GM18519 (cell line): ENCODE results near the gene SSTR5.
"Not testable (repeated sequence)": the region's sequence is repeated elsewhere in the genome, so short reads cannot be mapped to it uniquely, and the experiment has no call there.

Experiments used
- ATAC-seq: cut with Tn5 transposase; IDR thresholded peaks from one replicate; pipeline ENCODE4 v1.9.1; 2021; ENCODE audit warnings: mild to moderate bottlenecking, moderate library complexity; ENCODE audit not compliant: unreplicated experiment, low FRiP score

SSTR5 gene

DNA sequence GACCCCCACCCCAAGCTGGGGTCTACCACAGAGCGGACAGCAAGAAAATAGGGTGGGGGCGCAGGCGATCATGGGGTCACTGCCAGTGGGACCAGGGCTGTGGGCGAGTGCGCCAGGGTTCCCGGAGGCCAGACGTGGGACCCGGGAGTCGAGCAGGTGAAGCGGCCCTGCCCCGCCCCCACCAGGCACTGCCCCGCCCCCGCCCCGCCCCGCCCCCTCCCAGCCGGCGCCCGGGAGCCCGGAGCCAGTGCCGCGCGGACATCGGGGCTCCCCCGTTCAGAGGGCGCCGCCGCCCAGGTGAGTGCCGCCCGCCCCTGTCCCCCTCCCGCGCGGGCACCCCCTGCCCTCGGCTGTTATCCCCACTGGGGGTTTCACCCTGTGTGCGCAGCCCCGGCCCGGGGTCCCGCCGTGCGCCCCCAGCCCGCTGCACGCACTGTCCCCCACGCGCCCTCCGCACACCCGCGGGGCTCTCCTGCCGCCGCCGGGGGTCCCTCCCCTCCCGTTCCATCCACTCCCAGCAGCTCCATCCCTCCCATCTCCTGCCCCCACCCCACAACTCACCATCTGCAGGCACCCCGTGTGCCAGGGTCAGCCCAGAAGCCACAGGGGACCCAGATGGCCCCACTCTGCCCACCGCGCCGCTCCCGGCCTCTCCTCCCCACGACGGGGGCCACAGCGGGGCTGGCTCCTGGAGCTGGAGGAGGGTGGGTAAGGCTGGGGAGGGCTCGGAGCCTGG lies at the start of gene SSTR5:
Gene SSTR5 (plus strand): TSS at position 222 of the 736 bp plus-strand sequence. CDS start 6,122 bp downstream, outside the sequence.
- no peak for ATAC-seq

DNA sequence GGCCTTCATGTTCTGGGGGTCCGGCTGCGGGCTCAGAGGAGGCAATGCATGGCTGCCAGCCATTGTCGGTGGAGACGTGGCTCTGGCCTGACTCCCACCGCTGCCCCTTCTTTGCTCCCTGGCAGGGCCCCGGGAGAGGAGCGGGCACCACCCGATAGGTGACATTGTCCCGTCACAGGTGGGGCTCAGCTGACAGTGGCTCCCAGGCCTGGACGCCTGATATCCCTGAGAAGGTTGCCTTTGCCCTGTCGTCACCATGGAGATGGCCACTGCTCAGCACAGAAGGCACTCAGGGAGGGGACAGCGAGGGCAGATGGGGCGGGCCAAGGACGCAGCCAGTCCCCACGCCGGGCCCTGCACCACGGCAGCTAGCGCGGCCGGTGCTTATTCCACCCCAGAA lies 48.4 kb upstream of the SSTR5 start:
- ATAC-seq = no peak

DNA sequence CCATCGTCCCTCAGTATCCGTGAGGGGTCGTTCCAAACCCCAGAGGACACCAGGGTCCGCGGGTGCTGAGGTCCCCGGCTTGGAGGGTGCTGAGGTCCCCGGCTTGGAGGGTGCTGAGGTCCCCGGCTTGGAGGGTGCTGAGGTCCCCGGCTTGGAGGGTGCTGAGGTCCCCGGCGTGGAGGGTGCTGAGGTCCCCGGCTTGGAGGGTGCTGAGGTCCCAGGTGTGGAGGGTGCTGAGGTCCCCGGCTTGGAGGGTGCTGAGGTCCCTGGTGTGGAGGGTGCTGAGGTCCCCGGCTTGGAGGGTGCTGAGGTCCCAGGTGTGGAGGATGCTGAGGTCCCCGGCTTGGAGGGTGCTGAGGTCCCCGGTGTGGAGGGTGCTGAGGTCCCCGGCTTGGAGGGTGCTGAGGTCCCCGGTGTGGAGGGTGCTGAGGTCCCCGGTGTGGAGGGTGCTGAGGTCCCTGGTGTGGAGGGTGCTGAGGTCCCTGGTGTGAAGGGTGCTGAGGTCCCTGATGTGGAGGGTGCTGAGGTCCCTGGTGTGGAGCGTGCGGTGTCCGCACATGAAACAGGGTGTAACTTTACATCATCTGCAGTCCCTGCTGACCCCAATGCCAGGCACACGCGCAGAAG lies 47.3 kb upstream of the SSTR5 start:
- not testable (repeated sequence) for ATAC-seq

DNA sequence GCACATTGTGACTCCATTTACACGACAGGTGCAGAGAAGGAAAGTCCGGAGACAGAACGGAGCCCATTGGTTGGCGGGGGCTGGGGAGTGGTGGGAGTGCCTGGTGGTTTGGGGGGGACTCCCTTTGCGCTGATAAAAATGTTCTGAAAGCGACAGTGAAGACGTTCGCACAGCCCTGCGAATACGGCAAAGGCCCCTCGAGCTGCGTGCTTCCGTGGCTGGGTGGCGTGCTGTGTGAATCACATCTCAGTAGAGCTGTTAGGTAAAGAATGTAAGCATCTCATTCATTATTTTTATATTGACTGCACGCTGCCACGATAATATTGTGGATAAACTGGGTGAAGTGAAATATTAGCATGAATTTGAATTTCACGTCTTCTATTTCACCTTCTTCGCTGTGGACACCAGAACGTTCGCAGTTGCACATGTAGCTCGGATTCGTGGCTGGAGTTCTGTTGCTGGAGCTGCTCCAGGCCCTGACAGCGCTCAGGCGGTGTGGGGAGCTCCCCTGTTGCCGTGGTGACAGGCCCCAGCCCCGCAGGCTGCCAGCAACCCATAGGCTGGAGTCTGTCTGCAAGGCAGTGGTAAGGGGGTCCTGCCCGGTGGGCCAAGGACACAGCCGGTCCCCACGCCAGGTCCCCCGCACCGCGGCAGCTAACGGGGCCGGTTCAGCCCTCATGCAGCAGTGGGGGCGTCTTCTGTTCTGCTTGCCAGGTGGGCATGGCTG lies 46.3 kb upstream of the SSTR5 start:
- no peak for ATAC-seq

DNA sequence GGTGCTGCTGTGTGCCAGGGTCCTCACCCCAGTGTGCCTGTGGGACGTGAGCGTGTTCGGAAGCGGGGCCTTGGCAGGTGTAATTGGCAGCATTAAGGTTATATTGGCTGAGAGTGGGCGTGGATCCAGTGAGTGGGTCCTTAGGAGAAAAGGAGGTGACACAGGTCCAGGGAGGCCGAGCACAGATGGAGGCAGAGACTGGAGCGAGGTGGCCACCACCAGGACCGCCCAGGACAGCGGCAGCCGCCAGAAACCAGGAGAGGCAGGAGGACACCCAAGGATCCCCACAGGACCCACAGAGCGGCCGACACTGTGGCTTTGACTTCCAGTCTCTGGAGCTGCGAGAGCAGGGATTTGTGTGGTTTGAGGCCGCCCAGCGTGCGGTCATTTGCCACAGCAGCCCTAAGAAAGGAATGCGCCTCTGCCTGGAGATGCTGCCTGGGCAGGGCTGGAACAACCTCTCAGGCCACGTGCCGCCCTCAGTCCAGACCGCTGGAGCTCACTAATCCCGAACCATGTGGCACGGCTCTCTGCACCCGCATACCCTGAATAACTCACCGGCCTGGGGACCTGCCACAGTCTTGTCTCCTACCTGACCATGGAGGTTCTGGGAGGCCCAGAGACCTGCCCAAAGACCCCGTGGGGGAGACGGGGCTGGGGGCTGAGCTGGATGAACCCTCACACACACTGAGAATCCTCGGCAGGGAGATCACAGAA lies 45.6 kb upstream of the SSTR5 start:
- ATAC-seq = no peak

DNA sequence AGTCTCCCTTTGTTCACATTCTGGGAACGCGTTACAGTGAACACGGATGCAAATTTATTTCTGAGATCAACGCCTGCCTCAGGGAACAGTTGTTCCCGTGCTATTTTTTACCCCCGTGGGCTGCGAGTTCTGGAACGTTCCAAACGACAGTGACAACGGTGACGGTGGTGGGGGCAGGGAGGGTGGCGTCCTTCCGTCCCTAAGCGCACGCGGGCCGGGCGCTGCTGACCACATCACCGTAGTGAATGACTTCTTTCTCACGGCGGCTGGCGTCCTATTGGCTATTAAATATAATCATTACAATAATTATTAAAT lies 45.1 kb upstream of the SSTR5 start:
- no peak for ATAC-seq

DNA sequence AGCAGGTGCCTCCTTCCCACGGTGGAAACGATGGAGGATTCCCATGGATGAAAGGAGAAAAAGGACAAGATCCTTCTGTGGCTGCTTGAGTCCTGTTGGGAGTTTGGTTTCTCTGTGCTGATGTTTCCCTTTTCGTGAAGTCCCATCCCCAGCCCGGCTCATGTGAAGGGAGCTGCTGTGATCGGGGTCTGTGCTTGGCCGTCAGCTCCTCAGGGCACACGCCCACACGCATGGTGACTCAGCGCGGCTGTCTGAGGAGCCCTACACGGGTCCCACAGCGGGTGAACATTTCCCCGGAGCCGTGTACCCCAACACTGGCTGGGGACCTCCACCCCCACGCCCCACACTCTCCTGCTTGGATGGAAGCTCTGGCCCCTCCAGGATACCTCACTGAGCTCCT lies 44.5 kb upstream of the SSTR5 start:
- no peak for ATAC-seq

DNA sequence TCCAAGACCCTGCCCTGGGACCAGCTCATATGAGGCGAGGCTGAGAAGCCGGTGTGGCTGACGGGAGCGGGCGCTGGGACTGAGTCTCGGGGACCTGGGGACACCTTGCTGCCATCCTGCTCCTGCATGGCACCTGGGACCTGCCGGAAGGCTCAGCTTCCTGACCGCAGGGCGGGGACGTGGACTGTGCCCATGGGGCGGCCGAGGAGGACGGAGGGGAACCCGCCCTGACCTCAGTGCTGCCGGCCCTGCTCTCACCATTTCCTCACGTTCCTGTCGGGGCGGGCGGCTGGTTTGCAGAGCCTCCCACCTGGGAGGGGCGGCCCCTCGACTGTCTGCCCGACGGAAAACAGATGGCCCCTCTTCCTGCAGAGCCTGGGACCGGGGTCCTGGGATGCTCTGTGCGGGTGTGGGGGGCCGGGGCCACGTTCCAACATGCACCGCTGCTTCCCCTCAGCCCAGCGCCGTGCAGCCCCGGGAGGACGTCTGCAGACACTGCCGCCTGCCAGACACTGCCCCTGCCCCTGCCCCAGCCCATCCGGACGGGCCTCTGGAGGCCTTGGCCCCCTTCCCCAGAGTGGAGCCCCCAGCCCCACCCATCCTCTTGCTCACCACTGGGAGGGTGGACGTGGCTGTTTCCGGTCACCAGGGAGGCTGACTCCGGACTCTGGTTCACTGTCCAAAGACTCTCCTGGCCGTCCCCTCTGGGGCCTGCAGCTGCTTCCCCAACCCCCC lies 43.9 kb upstream of the SSTR5 start:
- ATAC-seq = no peak

DNA sequence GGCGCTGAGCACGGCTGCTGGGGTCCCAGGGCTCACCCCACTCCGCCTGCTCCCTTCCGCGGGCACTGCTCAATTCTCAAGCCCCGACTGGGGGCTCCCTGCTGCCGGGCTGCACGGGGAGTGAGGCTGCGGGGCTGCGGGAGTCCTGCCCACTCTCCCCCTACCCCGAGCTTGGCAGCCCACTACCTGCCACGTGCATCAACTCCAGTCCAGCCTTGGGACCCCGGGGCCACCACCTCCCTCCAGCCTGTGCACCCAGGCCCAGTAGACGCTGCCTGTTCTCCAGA lies 43.3 kb upstream of the SSTR5 start:
- ATAC-seq = no peak

DNA sequence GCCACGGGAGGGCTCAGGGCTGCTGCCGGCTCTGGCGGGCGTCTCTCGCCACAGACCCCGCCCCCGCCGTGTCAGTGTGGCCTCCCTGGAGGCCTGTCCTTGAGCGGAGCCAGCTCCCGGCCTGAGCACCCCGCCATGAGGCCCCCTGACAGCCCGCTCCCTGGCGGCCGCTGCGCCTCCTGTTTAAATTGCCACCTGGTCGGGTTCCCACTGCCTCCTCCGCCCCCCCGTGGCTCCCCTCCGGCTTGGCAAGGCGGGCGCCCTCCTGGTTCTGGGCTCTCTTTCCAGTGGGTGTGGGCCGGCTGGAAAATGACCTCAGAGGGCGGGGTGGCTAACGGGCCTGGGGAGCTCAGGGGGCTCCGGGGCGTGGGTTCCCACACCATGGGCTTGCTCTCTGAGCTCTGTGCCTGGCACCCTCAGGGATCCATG lies 42.1 kb upstream of the SSTR5 start:
- no peak for ATAC-seq

DNA sequence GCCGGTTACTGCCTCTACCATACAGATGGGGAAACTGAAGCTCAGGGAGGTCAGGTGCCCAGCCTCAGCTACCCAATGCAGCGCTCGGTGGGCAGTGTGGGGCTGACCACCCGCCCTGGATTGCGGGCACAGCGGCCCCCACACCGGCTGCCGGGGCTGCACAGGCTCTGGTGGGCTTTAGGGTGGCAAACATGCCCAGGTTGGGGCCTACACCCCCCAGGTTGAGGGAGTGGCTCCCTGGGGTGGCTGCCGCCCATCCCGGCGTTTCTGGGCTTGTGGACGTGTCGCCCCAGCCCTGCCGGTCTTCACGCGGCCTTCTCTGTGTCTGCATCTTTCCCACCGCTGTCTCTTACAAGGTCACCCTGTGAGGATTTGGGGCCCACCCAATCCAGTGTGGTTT lies 40.9 kb upstream of the SSTR5 start:
- no peak for ATAC-seq

DNA sequence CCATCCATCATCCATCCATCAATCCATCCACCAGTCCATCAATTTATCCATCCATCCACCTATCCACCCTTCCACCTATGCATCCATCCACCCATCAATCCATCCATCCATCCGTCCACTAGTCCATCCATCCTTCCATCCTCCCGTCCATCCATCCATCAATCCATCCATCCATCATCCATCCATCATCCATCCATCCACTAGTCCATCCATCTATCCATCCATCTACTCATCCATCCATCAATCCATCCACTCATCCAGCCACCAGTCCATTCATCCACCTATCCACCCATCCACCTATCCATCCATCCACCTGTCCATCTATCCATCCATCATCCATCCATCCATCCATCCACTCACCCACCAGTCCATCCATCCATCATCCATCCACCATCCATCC lies 39.9 kb upstream of the SSTR5 start:
- ATAC-seq = no peak

DNA sequence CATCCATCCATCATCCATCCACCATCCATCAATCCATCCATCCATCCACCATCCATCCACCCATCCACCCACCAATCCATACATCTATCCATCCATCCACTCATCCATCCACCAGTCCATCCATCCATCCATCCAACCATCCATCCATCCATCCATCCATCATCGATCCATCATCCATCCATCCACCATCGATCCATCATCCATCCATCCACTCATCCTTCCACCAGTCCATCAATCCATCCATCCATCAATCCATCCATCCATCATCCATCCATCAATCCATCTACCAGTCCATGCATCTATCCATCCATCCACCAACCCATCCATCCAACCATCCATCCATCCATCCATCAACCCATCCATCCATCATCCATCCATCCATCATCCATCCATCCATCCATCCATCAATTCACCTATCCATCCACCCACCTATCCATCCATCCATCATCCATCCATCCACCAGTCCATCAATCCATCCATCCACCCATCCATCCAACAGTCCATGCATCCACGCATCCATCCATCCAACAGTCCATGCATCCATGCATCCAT lies 39.3 kb upstream of the SSTR5 start:
- ATAC-seq = no peak

DNA sequence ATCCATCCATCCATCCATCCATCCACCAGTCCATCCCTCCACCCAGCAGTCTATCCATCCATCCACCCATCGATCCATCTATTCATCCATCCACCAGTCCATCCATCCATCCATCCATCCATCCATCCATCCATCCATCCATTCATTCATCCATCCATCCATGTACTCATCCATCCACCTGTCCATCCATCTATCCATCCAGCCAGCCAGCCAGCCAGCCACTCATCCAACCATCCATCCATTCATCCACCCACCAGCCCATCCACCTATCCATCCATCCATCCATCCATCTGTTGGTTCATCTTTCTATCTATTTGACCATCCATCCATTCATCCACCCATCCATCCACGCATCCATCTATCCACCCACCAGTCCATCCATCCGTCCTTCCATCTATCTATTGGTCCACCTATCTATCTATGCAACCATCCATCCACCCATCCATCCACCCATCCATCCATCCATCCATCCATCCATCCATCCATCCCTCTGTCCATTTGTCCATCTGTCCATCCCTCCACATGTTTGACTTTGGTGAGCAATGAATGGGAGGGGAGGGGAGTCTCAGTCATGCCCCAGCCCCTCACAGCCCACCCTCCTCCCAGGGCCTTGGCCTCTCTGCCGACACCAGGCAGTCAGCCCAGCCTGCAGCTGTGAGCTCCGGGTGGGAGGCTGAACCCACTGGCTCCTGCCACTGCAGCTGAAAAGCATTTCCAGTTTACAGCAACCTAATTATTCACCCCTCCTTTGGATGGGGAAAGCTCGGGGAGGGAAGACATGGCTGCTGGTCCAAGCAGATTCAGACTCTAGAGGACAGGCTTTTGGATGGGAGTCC lies 38.1 kb upstream of the SSTR5 start:
- ATAC-seq = no peak

DNA sequence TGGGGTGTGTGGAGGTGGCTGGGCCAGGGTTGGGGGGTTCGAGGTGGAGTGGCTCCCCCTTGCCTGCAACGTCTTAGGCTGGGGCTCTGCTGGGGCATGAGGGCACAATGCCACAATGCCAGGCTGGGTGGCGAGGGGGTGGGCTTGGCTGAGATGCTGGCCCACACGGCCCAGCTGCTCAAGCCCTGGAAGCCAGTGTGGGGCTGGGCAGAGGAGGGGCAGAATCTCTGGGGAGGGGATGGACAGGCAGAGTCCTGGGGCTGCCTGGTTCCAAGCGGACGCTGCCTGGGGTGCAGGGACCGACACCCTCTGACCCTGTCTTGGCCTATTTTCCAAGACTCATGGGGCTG lies 37.5 kb upstream of the SSTR5 start:
- ATAC-seq = no peak

DNA sequence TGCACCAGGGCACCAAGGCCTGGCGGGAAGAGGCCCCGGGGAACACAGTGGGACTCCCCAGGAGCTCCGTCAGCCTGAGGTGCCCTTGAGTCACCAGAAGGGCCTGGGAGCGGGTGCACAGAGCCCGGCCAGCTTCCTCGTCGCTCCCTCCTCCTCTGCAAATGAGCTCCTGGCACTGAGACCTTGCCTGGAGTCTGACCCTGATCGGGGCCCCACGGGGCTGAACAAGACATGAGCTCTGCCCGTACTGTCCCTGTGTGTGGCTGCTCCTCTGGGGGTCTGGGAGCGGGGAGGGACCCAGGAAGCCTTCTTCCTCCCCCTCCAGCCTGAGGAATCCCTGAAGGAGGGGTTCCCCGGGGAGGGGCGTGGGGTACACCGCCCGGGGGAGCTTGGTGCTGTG lies 36.4 kb upstream of the SSTR5 start:
- no peak for ATAC-seq

DNA sequence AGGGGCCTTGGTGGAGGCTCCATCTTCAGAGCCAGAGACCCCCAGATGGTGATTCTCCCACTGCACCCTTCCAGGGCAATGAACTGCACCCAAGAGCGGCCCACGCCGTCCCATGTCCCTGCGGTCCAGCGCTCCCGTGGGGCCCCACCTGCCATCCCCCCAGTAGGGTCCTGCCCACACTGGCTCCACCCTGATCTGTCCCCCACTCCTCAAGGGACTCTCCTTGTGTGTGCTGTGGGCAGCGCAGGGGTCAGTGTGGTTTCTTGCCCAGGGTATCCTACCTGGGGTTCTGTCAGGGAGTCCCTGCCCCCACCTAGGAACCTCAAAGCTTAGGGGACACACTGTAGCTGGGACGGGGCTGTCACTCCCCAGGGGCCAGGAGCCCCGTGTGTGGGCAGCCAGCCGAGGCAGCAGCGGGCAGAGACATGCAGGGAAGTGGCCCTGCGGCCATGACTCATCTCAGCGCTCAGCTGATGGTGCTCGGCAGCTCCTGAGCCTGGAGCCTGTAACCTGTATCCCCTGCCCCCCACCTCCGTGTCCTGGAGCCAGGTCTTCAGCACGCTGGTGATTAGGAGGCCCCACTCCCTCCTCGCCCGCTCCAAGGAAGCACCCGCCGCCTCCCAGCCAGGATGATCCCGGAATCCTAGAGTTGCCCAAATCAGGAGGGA lies 35.7 kb upstream of the SSTR5 start:
- ATAC-seq = no peak

DNA sequence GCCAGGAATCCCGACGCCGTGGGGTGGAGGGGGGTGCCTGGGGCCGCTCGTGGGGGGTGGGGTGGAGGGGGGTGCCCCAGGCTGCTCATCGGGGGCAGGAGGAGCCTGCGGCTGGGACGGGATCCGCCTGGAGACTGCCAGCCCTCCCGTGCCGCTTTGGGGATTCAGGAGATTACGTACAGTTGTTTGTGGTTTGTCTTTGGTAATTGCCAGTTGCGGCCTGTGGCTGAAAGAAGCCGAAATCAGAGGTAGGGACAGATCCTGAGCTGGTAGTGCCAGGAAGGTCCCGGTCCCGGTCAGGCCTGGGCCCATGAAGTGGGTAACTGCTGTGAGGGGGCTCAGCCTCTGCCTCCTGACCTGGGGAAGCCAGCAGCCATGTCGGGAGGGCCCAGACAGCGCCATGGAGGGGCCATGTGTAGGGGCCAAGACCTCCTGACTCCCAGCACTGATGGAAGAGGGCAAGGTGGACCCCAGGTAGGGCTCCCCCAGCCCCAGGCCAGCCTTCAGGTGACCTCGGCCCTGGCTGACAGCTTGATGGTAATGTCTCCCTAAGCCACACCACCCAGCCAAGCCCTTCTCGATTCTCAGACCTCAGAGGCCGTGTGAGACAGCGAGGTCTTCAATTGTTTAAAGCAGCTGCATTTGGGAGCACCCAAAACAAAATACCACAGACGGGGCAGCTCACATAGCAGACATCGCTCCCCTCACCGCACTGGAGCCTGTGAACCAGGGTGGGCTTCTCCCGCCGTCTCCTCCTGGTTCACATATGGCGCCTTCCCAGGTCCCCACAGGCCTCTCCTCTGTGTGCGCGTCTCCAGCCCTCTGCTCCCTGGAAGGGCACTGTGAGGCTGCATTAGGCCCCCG lies 34.9 kb upstream of the SSTR5 start:
- ATAC-seq = no peak
